OCI-LY7 (cell line): ENCODE measurements around the gene HCK. TPM values are rescaled to one million over a fixed set of nuclear protein-coding genes. Genes with fewer than 3 reads are reported as not detected.
A peak's percentile ranks its signal among the peaks of the same experiment; 100 is the strongest.

Source experiments
- BruUV-seq: library from RNA; stranded (reverse); fragments of 400-500 nt; replicated peaks from 2 replicates; lab custom pipeline; 2021; lab: Mats Ljungman, UMichigan
- CTCF ChIA-PET: fragments of 300-600 bp; sonication (Branson Sonifier 250); formaldehyde crosslinking; loops from one replicate; lab custom pipeline; 2022; ENCODE audit warnings: antibody characterized with exemption; ENCODE audit not compliant: unreplicated experiment; lab: Charles Lee
- POLR2A ChIA-PET: fragments of 300-600 bp; sonication (Branson Sonifier 250); formaldehyde crosslinking; loops from one replicate; lab custom pipeline; 2022; ENCODE audit warnings: antibody characterized with exemption; lab: Charles Lee
- DNase-seq: peaks from one replicate; pipeline ENCODE4 v3.0.0-alpha.2; 2015; ENCODE audit warnings: low spot score
- H2AFZ ChIP-seq: fragments of 200-600 bp; sonication (generic), shearing (Covaris generic); 2 replicates; pipeline ENCODE4 v1.6.1; 2014; ENCODE audit warnings: mild to moderate bottlenecking, antibody characterized with exemption, low read length, moderate library complexity
- H3K27ac ChIP-seq: fragments of 200-600 bp; sonication (generic); 2 replicates; pipeline ENCODE4 v1.5.1; 2014; ENCODE audit warnings: mixed run types, low read depth, mild to moderate bottlenecking, moderate library complexity, low read length, inconsistent platforms; ENCODE audit not compliant: poor library complexity, severe bottlenecking
- H3K36me3 ChIP-seq: fragments of 200-600 bp; sonication (generic); 2 replicates; pipeline ENCODE4 v1.6.1; 2014; ENCODE audit warnings: mild to moderate bottlenecking, antibody characterized with exemption, low read length, moderate library complexity, mixed read lengths; ENCODE audit not compliant: insufficient read depth
- H3K4me1 ChIP-seq: fragments of 200-600 bp; sonication (generic); 2 replicates; pipeline ENCODE4 v1.5.1; 2014; ENCODE audit warnings: mild to moderate bottlenecking, low read length; ENCODE audit not compliant: insufficient read depth, poor library complexity, severe bottlenecking
- H3K4me2 ChIP-seq: fragments of 200-600 bp; sonication (generic); 2 replicates; pipeline ENCODE4 v1.6.1; 2014; ENCODE audit warnings: mild to moderate bottlenecking, low read length
- H3K4me3 ChIP-seq: fragments of 200-600 bp; sonication (generic); 2 replicates; pipeline ENCODE4 v1.5.1; 2014; ENCODE audit warnings: mild to moderate bottlenecking, low read depth, low read length; ENCODE audit not compliant: poor library complexity, severe bottlenecking
- H3K79me2 ChIP-seq: fragments of 200-600 bp; sonication (generic); 2 replicates; pipeline ENCODE4 v1.6.1; 2016; ENCODE audit warnings: low read depth, mild to moderate bottlenecking, low read length, moderate library complexity, mixed read lengths; ENCODE audit not compliant: insufficient read depth
- H3K9me2 ChIP-seq: fragments of 200-600 bp; sonication (generic); 2 replicates; pipeline ENCODE4 v1.6.1; 2016; ENCODE audit warnings: mild to moderate bottlenecking, low read length, mixed read lengths; ENCODE audit not compliant: insufficient read depth
- H3K9me3 ChIP-seq: fragments of 200-600 bp; sonication (generic); 2 replicates; pipeline ENCODE4 v1.6.1; 2014; ENCODE audit warnings: mild to moderate bottlenecking, mixed run types, low read length, mixed read lengths
- H4K20me1 ChIP-seq: fragments of 200-600 bp; sonication (generic); 2 replicates; pipeline ENCODE4 v1.6.1; 2014; ENCODE audit warnings: mild to moderate bottlenecking, antibody characterized with exemption, low read length, moderate library complexity, mixed read lengths; ENCODE audit not compliant: insufficient read depth
- CTCF ChIP-seq: fragments of 200-600 bp; sonication (generic); conservative IDR thresholded peaks from 2 replicates; pipeline ENCODE4 v1.5.1; 2014; ENCODE audit warnings: mild to moderate bottlenecking, antibody characterized with exemption, low read length, moderate library complexity, mixed read lengths
- EZH2phosphoT487 ChIP-seq: fragments of 200-600 bp; sonication (generic); IDR thresholded peaks from 2 replicates; pipeline ENCODE4 v1.6.1; 2018; ENCODE audit warnings: low read depth, borderline replicate concordance, mild to moderate bottlenecking, mixed run types, antibody characterized with exemption, low read length, moderate library complexity, mixed read lengths
- intact Hi-C: fragments of 100-400 bp; cut with micrococcal nuclease; formaldehyde crosslinking; loops from one replicate; pipeline ENCODE4 v1.10.0; 2022; ENCODE audit not compliant: unreplicated experiment
- total RNA-seq, 2 experiments: library from RNA; depleted of rRNA in 1 of 2; stranded (reverse); fragments of >200 nt in 1 of 2; shearing (Covaris generic) in 1 of 2; gene quantifications; 2 replicates each; pipeline ENCODE4 v1.2.3, GENCODE V29; 2014 to 2022

The HCK gene
- total RNA-seq, 2 experiments from 2014 or later = 0.19 to 3.2 TPM

GRCh38 chr20:32089637-32090362, 37.8 kb downstream of the HCK start:
- H3K36me3 ChIP-seq = no peaks in the 10 kb centered on the region
- peaks cover 19% of the 10 kb centered on the region for H3K4me1 ChIP-seq
- DNase-seq = no peak
- no peaks in the 10 kb centered on the region for H3K9me2 ChIP-seq
- no peaks in the 10 kb centered on the region for H3K9me3 ChIP-seq
- H3K79me2 ChIP-seq = no peaks in the 10 kb centered on the region
- no peak overlapping the region for H3K4me2 ChIP-seq
- no TSS peak for BruUV-seq
- TF ChIP-seq CTCF = no peak
- no peaks in the 10 kb centered on the region for H4K20me1 ChIP-seq
- ChIA-PET CTCF (interaction anchor here (1.0 to 3.0 kb wide), 3 partner anchors 11 to 55 kb away, joined by 3 to 40 read pairs (median 4); no protein-coding TSS in a partner anchor), POLR2A (interaction anchor here (0.6 to 3.5 kb wide), 7 partner anchors 7 to 194 kb away, joined by 3 to 34 read pairs (median 4); partner anchors contain the start of gene TM9SF4)
- no peak overlapping the region for H2AFZ ChIP-seq
- H3K27ac ChIP-seq = no peak overlapping the region
- intact Hi-C loops = loop anchor here (1.0 kb wide), 1 partner anchor 49 kb away; no protein-coding TSS in a partner anchor
- no peak overlapping the region for H3K4me3 ChIP-seq

GRCh38 chr20:32091888-32092346, 39.9 kb downstream of the HCK start:
- Histone ChIP-seq H3K4me1 (peaks cover 11% of the 10 kb centered on the region), H3K79me2 (no peaks in the 10 kb centered on the region), H3K4me3 (no peak overlapping the region), H3K27ac (no peak overlapping the region), H3K36me3 (no peaks in the 10 kb centered on the region), H2AFZ (no peak overlapping the region), H4K20me1 (no peaks in the 10 kb centered on the region), H3K4me2 (no peak overlapping the region), H3K9me2 (no peaks in the 10 kb centered on the region), H3K9me3 (no peaks in the 10 kb centered on the region)
- peak; percentile 83 for DNase-seq
- ChIA-PET POLR2A (interaction anchor here (0.6 to 3.5 kb wide), 6 partner anchors 50 to 981 kb away, joined by 3 to 34 read pairs (median 6); no protein-coding TSS in a partner anchor), CTCF (interaction anchor here (0.5 to 3.0 kb wide), 4 partner anchors 18 to 60 kb away, joined by 4 to 40 read pairs (median 10); partner anchors contain the start of gene TM9SF4)
- intact Hi-C loops = loop anchor here (1.0 kb wide), 3 partner anchors 57 to 240 kb away; no protein-coding TSS in a partner anchor
- no TSS peak for BruUV-seq
- peak; percentile 95 for TF ChIP-seq CTCF
- TF ChIP-seq EZH2phosphoT487 = no peak

GRCh38 chr20:32098786-32099185, 46.7 kb downstream of the HCK start:
- Histone ChIP-seq H4K20me1 (no peaks in the 10 kb centered on the region), H3K79me2 (no peaks in the 10 kb centered on the region), H3K9me2 (no peaks in the 10 kb centered on the region), H3K27ac (no peak overlapping the region), H3K4me3 (no peak overlapping the region), H2AFZ (no peak overlapping the region), H3K4me2 (no peak overlapping the region), H3K36me3 (no peaks in the 10 kb centered on the region), H3K4me1 (no peaks in the 10 kb centered on the region), H3K9me3 (no peaks in the 10 kb centered on the region)
- DNase-seq = no peak
- no TSS peak for BruUV-seq
- POLR2A ChIA-PET = no interaction called here
- intact Hi-C loops = no loop called here
- CTCF ChIA-PET = no interaction called here
- TF ChIP-seq CTCF (no peak), EZH2phosphoT487 (no peak)
